Measurements from ENCODE around the gene POLR2A. TPM values are rescaled to one million over a fixed set of nuclear protein-coding genes. Genes with fewer than 3 reads are reported as not detected.

POLR2A gene
- total RNA-seq, 2 donors from 2014 or later = 79.7 to 217 TPM

DNA sequence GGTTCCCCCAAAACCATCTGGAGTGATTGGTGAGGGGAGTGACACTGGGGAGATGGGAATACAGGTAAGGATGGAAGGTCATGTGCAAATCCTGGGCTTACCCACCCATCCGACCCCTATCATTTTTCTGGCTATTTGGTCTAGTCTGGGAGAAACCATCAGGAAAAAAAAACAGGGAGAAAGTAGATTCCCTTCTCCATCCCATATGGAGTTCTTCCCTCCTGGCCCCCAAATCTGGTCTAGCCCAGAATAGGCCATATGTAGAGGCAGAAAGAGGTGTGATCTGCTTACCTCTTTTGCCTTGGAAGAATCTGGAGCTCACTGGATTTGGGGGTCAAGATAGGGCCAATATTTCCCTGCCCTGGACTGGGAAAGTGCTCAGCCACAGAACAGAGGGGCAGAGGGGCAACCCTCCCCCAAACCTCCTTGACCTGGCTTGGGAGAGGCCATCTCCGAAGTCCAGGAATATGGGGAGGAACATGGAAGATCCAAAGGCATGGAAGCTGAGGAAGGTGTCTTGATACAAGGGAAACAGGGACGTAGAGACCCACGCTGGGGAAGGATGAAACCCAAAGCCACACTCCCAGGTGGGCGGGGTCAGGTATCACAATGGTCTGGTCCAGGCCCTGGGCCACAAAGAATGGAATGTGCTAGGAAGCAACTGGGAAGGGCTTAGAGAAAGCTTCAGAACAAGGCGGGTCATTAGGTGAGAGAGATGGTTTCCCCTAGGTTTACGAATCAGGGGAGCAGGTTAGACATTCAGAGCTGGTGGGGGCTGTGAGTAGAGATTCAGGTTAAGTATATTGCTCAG lies 23.1 kb upstream of the POLR2A start:
- Histone ChIP-seq H3K36me3 (peaks cover 0 to 5% of the 10 kb centered on the region in 2 donors), H3K4me3 (no peak overlapping the region), H3K27me3 (replicated peaks; ENCODE audit: insufficient read depth) (no peaks in the 10 kb centered on the region), H3K9me3 (no peaks in the 10 kb centered on the region), H3K27ac (no peak overlapping the region), H3K4me1 (replicated peaks) (no peaks in the 10 kb centered on the region)
- TF ChIP-seq POLR2A (IDR thresholded peaks at IDR 0.05) = no peak
- TF ChIP-seq, protein P1, sequence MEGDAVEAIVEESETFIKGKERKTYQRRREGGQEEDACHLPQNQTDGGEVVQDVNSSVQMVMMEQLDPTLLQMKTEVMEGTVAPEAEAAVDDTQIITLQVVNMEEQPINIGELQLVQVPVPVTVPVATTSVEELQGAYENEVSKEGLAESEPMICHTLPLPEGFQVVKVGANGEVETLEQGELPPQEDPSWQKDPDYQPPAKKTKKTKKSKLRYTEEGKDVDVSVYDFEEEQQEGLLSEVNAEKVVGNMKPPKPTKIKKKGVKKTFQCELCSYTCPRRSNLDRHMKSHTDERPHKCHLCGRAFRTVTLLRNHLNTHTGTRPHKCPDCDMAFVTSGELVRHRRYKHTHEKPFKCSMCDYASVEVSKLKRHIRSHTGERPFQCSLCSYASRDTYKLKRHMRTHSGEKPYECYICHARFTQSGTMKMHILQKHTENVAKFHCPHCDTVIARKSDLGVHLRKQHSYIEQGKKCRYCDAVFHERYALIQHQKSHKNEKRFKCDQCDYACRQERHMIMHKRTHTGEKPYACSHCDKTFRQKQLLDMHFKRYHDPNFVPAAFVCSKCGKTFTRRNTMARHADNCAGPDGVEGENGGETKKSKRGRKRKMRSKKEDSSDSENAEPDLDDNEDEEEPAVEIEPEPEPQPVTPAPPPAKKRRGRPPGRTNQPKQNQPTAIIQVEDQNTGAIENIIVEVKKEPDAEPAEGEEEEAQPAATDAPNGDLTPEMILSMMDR (IDR thresholded peaks at IDR 0.05) = no peak
- TF ChIP-seq POLR2AphosphoS5 (IDR thresholded peaks at IDR 0.05) = no peak
- intact Hi-C loops (cut with DNase I) = no loop called here
- WGBS = 90% methylated on average over 7 of the region's 7 CpGs
- DNase-seq (ENCODE audit: low spot score) = no peak

DNA sequence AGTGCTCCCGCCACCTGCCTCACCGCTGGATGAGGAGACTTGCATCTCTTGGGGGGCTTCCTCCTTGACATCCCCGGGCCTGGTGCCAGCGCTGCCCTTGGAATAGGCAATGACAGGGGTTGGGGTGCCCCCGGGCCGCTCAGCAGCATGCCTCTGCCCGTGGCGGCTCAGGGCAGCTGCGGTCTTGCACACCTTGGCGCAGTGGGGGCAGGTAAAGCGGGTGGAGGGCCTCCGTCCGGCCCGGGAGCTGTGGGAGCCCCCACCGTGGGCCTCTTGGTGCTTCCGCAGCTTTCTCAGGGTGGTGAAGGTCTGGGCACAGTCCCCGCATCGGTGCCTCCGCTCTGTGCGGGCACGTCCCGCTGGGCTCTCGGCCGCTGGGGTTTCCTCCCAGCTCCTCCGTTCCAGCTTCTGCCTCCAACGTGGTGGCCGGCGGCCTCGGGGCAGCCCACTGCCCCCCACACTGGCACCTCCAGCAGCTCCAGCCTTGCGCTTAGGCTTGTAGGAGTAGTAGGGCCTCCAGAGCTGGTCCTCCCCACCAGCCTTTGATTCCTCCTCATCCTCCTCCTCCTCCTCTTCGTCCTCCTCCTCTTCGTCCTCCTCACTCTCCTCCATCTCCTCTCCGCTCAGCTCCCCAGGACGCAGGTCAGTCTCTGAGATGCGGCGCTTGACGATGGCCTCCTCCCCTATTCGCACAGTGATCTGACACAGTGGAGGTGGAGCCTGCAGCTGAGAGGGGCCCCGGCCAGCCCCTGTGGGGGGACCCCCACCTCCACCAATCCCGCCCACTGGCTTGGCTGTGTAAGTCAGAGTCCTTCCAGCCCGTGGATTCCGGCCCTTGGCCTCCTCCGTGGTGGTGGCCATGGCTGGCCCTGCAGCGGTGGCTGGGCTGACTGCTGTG lies 21.4 kb upstream of the POLR2A start:
- no peak overlapping the region for H3K4me3 ChIP-seq
- DNase-seq (ENCODE audit: low spot score) = no peak
- 87% methylated on average over 43 of the region's 44 CpGs for WGBS
- H3K27me3 ChIP-seq (replicated peaks; ENCODE audit: insufficient read depth) = no peaks in the 10 kb centered on the region
- no peaks in the 10 kb centered on the region for H3K4me1 ChIP-seq (replicated peaks)
- no peak for TF ChIP-seq POLR2AphosphoS5 (IDR thresholded peaks at IDR 0.05)
- TF ChIP-seq, protein P1 (IDR thresholded peaks at IDR 0.05) = no peak
- TF ChIP-seq POLR2A (IDR thresholded peaks at IDR 0.05) = no peak
- no peaks in the 10 kb centered on the region for H3K9me3 ChIP-seq
- intact Hi-C loops (cut with DNase I) = no loop called here
- H3K36me3 ChIP-seq = peaks cover 4 to 5% of the 10 kb centered on the region in 2 donors
- no peak overlapping the region for H3K27ac ChIP-seq

DNA sequence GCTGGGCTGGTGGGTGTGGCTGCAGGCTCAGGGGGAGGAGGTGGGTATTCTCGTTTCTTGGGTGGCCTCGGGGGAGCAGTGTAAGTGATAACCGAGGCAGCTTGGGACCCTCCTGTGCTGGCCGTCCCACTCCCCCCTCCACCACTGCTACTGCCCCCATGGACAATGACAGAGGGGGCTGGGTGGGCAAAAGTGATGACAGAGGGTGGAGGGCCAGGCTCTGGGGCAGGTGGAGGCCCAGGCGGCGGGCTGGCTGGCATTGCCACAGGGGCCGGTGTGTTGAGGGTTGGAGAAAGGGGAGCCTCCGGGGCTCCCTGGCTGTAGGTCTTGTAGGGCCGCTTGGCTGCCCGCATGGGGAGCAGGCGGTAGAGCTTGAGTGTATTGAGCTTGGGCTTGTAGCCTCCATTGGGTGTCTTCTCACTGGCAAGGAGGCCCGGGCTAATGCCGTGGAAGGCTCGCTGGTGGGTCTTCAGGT lies 20.8 kb upstream of the POLR2A start:
- intact Hi-C loops (cut with DNase I) = no loop called here
- Histone ChIP-seq H3K9me3 (no peaks in the 10 kb centered on the region), H3K27ac (no peak overlapping the region), H3K27me3 (replicated peaks; ENCODE audit: insufficient read depth) (no peaks in the 10 kb centered on the region), H3K4me1 (replicated peaks) (no peaks in the 10 kb centered on the region), H3K4me3 (no peak overlapping the region), H3K36me3 (peaks cover 4 to 5% of the 10 kb centered on the region in 2 donors)
- 85% methylated on average over 14 of the region's 14 CpGs for WGBS
- no peak for DNase-seq (ENCODE audit: low spot score)
- TF ChIP-seq POLR2A (IDR thresholded peaks at IDR 0.05) = no peak
- TF ChIP-seq POLR2AphosphoS5 (IDR thresholded peaks at IDR 0.05) = no peak
- TF ChIP-seq, protein P1 (IDR thresholded peaks at IDR 0.05) = no peak

DNA sequence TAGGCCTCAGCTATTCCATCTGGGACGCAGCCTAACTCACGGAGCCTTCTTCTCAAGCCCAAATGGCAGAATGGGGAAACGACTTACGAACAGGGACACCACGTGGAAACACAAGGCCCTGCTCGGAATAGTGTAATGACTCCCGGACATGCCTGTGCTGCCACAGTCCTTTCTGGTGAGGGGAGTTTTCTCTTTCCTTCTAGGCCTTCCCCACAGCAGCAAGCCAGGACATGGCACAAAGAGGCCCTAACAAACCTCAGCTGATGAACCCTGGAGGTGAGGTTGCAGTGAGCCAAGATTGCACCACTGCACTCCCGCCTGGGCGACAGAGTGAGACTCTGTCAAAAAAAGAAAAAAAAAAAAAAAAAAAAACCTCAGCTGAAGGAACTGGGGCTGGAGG lies 20.1 kb upstream of the POLR2A start:
- 64% methylated on average over 9 of the region's 9 CpGs for WGBS
- Histone ChIP-seq H3K36me3 (peaks cover 4 to 5% of the 10 kb centered on the region in 2 donors), H3K9me3 (no peaks in the 10 kb centered on the region), H3K27me3 (replicated peaks; ENCODE audit: insufficient read depth) (no peaks in the 10 kb centered on the region), H3K27ac (no peak overlapping the region), H3K4me1 (replicated peaks) (no peaks in the 10 kb centered on the region), H3K4me3 (no peak overlapping the region)
- DNase-seq (ENCODE audit: low spot score) = no peak
- intact Hi-C loops (cut with DNase I) = no loop called here
- TF ChIP-seq POLR2A (IDR thresholded peaks at IDR 0.05) (no peak), POLR2AphosphoS5 (IDR thresholded peaks at IDR 0.05) (no peak)
- TF ChIP-seq, protein P1 (IDR thresholded peaks at IDR 0.05) = no peak
